M059J (cell line): Measurements from ENCODE around the gene THRSP. TPM values are rescaled to one million over a fixed set of nuclear protein-coding genes. Genes with fewer than 3 reads are reported as not detected.
"Not testable (repeated sequence)": the region's sequence is repeated elsewhere in the genome, so short reads cannot be mapped to it uniquely, and the experiment has no call there.

Experiments
- DNase-seq: peaks from one replicate; pipeline ENCODE4 v3.0.0-alpha.2; 2012; ENCODE audit warnings: low read depth
- total RNA-seq: library from RNA; depleted of rRNA; stranded (reverse); fragments of >200 nt; shearing (Covaris generic); gene quantifications from 2 replicates; pipeline ENCODE4 v1.2.3, GENCODE V29; 2014; rRNA removed

The THRSP gene
- not detected in 2 replicates for total RNA-seq

DNA sequence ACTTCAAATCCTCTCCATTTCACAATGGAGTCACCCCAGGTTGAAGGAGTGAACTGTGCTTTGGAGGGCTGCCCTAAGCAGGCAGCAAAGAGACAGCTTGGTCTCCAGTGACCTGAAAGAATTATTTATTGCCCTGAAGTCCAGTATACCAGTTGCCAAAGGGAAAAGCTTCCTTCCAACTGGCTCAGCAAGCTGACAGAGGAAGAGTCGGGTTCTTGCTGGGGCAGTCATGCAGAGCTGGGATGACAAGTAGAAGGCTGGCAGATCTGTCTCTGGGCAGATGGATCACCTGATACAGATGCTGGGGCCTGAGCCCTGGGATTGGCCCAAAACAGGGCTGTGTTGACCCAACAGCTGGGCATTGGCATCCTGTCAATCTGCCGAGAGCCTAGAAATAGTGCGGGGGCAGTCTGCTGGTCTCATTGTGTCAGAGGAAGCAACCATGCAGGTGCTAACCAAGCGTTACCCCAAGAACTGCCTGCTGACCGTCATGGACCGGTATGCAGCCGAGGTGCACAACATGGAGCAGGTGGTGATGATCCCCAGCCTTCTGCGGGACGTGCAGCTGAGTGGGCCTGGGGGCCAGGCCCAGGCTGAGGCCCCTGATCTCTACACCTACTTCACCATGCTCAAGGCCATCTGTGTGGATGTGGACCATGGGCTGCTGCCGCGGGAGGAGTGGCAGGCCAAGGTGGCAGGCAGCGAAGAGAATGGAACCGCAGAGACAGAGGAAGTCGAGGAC is at the start of gene THRSP:
TSS of gene THRSP (plus strand) at position 422 of the 742 bp plus-strand sequence. CDS start at position 443, 21 bp downstream.
- DNase-seq = no peak

DNA sequence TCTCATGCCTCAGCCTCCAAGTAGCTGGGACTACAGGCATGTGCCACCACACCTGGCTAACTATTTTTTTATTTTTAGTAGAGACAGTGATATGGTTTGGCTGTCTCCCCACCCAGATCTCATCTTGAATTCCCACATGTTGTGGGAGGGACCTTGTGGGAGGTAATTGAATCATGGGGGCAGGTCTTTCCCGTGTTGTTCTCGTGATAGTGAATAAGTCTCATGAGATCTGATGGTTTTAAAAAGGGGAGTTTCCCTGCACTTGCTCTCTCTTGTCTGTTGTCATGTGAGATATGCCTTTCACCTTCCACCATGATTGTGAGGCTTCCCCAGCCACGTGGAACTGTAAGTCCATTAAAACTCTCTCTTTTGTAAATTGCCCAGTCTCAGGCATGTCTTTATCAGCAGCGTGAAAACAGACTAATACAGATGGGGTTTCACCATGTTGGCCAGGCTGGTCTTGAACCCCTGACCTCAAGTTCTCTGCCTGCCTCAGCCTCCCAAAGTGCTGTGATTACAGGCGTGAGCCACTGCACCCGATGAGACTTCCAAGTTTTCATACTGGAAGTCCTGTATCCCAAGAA is 48.6 kb upstream of the THRSP start:
- not testable (repeated sequence) for DNase-seq

DNA sequence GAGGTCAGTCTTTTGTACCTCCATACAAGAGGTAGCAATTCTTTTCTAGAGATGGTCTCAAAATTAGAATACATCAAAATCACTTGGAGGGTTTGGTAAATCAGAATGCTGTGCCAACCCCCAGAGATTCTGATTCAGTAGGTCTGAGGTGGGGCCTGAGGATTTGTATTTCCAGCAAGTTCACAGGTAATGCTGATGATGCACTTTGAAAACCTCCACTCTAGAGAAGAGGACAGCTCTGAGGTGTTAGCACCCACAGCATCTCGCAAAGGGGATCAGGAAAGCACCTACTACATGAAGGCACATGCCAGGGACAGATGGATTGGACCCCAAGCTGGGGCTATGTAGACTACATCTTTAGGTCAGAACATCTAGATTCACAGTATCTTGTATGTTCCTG is 47.8 kb upstream of the THRSP start:
- DNase-seq = no peak

DNA sequence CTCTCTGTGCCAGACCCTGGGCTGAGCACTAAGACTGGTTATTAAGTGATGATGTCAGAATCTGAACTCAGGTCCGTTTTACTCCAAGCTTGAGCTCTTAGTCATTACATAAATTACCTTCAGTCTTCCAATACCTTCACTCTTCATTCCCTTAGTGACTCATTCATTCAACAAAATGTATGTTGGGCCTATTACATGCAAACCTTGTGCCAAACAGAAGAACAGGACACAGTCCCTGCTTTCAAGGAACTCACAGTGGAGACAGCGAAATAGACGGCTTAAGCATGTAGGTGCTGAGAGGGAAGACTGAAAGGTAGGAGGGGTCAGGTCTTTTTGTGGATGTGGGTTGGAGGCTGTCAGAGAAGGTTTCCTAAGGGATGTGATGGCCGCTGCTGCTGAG is 43.9 kb upstream of the THRSP start:
- peak; percentile 60 for DNase-seq

GRCh38 chr11:78020246-78020645 is 43.4 kb upstream of the THRSP start:
- peak; percentile 26 for DNase-seq

DNA sequence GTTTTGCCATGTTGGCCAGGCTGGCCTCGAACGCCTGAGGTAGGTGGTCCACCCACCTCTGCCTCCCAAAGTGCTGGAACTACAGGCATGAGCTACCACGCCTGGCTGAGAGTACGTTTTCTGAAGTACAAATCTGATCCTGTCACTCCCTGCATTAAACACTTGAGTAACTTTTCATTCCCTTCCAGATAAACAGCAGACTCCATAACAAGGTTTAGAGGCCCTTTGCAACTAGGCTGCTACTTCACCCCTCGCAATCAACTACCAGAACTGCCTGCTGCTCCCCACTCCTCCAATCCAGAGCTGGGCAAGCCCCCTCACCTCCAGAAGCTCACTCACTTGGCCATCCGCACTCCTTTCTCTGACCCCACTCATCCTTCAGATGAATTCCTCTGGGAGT is 42.0 kb upstream of the THRSP start:
- DNase-seq = no peak

- DNase-seq = peak; percentile 54
These were observed 41.0 kb upstream of the THRSP start, which contains the start of gene KCTD14 for GRCh38 chr11:78022397-78023396. KCTD14 (minus strand) TSS chr11:78023276; CDS start chr11:78023249, 27 bp downstream.

- no peak for DNase-seq
These were observed 40.2 kb upstream of the THRSP start for GRCh38 chr11:78023426-78023825.

GRCh38 chr11:78025378-78025777 is 38.3 kb upstream of the THRSP start:
- no peak for DNase-seq

GRCh38 chr11:78027759-78028158 is 35.9 kb upstream of the THRSP start:
- DNase-seq = no peak

- DNase-seq = peak; percentile 98
These were observed 35.2 kb upstream of the THRSP start for GRCh38 chr11:78028423-78028822.

- DNase-seq = peak; percentile 93
These were observed 33.0 kb upstream of the THRSP start for GRCh38 chr11:78030429-78031325.

DNA sequence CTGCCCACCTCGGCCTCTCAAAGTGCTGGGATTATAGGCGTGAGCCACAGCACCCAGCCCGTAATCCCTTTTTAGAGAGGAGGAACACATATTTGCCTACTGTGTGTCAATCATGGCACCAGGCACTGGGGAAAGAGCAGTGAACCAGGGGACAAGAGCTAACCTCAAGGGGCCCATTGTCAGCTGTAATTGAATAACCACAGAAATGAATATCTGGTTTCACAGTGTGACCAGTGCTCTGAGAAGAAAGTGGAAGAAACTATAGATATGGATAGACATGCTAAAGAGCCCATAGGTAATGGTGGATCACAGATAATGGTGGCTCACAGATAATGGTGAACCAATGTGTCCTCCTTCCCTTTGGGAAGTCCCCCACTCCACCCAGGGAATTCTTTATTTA is 32.0 kb upstream of the THRSP start:
- no peak for DNase-seq

DNA sequence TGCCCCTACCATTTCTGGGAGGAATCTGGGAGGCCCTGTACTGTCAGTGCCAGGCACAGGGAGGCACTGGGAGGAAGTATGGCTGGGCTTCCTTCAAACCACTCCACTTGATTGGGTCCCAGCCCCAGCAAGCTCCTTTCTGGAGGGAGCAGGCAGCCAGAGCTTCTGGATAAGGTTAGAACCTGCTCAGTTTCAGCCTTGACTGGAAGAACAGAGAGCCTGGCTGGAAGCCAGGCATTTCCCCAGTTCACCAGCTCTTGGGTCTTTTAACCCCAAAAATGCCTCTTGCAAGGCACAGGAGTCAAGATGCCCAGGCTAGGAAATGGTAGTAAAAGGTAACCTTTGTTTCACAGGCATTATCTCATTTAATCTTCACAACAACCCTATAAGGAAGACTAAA is 31.6 kb upstream of the THRSP start:
- DNase-seq = no peak

DNA sequence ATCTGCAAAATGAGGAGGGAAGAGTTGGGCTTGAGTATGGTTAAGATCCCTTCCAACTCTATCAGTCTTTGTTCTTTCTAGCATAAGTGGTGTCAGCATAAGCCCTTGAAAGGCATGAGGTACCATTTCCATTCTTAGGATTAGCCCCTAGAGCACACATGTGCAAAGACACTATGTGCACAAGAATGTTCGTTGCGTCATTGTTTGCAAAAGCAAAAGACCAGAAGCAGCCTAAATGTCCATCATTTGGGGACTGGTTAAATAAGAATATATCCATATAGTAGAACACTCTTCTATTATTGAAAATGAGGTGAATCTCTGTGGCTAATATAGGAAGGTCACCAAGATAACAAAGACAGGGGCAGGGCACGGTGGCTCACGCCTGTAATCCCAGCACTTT is 30.6 kb upstream of the THRSP start:
- DNase-seq = no peak

- no peak for DNase-seq
These were observed 29.0 kb upstream of the THRSP start for GRCh38 chr11:78034623-78035022.

GRCh38 chr11:78036313-78036712 is 27.3 kb upstream of the THRSP start:
- no peak for DNase-seq

- peak; percentile 83 for DNase-seq
These were observed 26.6 kb upstream of the THRSP start for GRCh38 chr11:78037056-78037455.

DNA sequence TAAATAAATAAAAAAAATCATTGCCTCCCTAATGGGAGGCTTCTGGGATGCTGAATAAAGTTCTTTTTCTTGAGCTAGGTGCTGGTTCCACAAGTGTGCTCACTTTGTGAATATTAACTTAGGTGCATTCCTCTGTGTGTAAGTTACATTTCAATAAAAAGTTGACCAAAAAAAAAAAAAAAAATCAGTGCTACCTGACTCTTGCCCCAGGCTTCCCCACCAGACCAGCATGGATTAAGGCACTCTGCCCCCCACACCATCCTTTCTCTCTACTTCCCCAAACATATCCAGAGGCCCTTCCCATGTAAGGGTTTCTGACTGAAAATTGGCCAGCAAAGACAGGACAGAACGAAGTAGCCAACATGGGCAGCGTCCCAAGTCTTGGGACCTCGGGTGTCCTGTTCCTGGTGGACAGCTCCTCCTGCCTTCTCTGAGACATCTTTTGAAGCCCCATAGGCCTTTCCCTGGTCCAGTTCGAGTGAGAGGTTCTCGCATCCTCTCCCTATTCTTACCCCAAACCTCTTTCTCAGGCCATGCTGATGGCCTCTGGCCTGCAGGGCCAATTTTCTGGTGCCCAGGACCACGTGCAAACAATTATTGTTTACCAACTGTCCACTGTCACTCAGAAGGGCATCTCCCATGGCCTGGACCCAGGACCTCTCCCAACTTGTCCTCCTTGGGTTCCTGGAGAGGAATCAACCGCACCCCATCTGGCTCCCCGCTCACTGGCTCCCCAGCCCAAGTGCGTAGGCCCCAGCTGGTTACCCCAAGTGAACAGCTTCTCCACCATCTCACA is 25.6 kb upstream of the THRSP start:
- DNase-seq = no peak

- DNase-seq = peak; percentile 75
These were observed 24.9 kb upstream of the THRSP start for GRCh38 chr11:78038697-78039313.
